SU-DHL-6 (cell line): ENCODE results near the gene TUBB.
"Not testable (repeated sequence)": the region's sequence is repeated elsewhere in the genome, so short reads cannot be mapped to it uniquely, and the experiment has no call there.

Experiments used
- CTCF ChIP-seq: fragments of 200-600 bp; sonication (generic); IDR thresholded peaks from one replicate; pipeline ENCODE4 v1.5.1; 2017; ENCODE audit warnings: antibody characterized with exemption, mild to moderate bottlenecking, low read length, moderate library complexity; ENCODE audit not compliant: insufficient read depth, poor library complexity, severe bottlenecking
- EZH2phosphoT487 ChIP-seq: fragments of 200-600 bp; sonication (generic), shearing (Covaris generic); conservative IDR thresholded peaks from 2 replicates; pipeline ENCODE4 v1.6.1; 2018; ENCODE audit warnings: mild to moderate bottlenecking, antibody characterized with exemption, low read length, moderate library complexity, mixed read lengths

GRCh38 chr6:30723843-30724741, 3.9 kb downstream of the TUBB start:
- TF ChIP-seq CTCF, EZH2phosphoT487: not testable (repeated sequence)
